GM12878 (cell line): ENCODE data around the gene PI4KA.
"Not testable (repeated sequence)": the region's sequence is repeated elsewhere in the genome, so short reads cannot be mapped to it uniquely, and the experiment has no call there.

Experiments used
- EZH2 ChIP-seq: IDR thresholded peaks from 2 replicates; pipeline ENCODE4 v1.6.1; 2012; ENCODE audit warnings: low read depth, mild to moderate bottlenecking, control low read depth, inconsistent platforms, low read length, borderline replicate concordance; ENCODE audit not compliant: control insufficient read depth
- JUNB ChIP-seq: IDR thresholded peaks from 2 replicates; pipeline ENCODE4 v1.6.1; 2016; ENCODE audit warnings: antibody characterized with exemption, mild to moderate bottlenecking
- JUND ChIP-seq: IDR thresholded peaks from 2 replicates; pipeline ENCODE4 v1.6.1; 2012; ENCODE audit warnings: low read depth, mild to moderate bottlenecking, low read length, improper control_type of control experiment, moderate library complexity
- MAX ChIP-seq: IDR thresholded peaks from 2 replicates; pipeline ENCODE4 v1.6.1; 2012; ENCODE audit warnings: low read depth, low read length, improper control_type of control experiment
- MEF2A ChIP-seq: IDR thresholded peaks from 2 replicates; pipeline ENCODE4 v1.6.1; 2011; ENCODE audit warnings: low read depth, mild to moderate bottlenecking, low read length, moderate library complexity; ENCODE audit not compliant: insufficient read depth
- MLLT1 ChIP-seq: fragments of 450-650 bp; IDR thresholded peaks from 2 replicates; pipeline ENCODE4 v1.6.1; 2016; ENCODE audit warnings: mild to moderate bottlenecking
- MYC ChIP-seq: IDR thresholded peaks from 2 replicates; pipeline ENCODE4 v1.6.1; 2011; ENCODE audit warnings: mild to moderate bottlenecking, low read length, moderate library complexity, inconsistent platforms; ENCODE audit not compliant: insufficient read depth, insufficient replicate concordance, insufficient read length, severe bottlenecking
- NFXL1 ChIP-seq: fragments of 450-650 bp; IDR thresholded peaks from 2 replicates; pipeline ENCODE4 v1.6.1; 2017; ENCODE audit warnings: antibody characterized with exemption, mild to moderate bottlenecking, borderline replicate concordance
- PKNOX1 ChIP-seq: fragments of 450-650 bp; IDR thresholded peaks from 2 replicates; pipeline ENCODE4 v1.6.1; 2016; ENCODE audit warnings: mild to moderate bottlenecking
- RBBP5 ChIP-seq: fragments of 200-600 bp; sonication (generic); conservative IDR thresholded peaks from 2 replicates; pipeline ENCODE4 v1.6.1; 2016
- TARDBP ChIP-seq: IDR thresholded peaks from 2 replicates; pipeline ENCODE4 v1.6.1; 2016; ENCODE audit warnings: borderline replicate concordance

GRCh38 chr22:20826373-20827152 lies 32.0 kb downstream of the PI4KA start:
- not testable (repeated sequence) for TF ChIP-seq MAX, TARDBP, MYC, NFXL1, JUND, EZH2, MEF2A, JUNB, MLLT1, RBBP5, PKNOX1
